T-helper 9 cell (primary cell): ENCODE results near the gene STX3.
A peak's percentile ranks its signal among the peaks of the same experiment; 100 is the strongest.
"Not testable (repeated sequence)": the region's sequence is repeated elsewhere in the genome, so short reads cannot be mapped to it uniquely, and the experiment has no call there.

Experiments used
- DNase-seq: peaks from one replicate; pipeline ENCODE4 v3.0.0-alpha.2; 2020

Gene STX3

GRCh38 chr11:59794417-59794816, 39.2 kb downstream of the STX3 start:
- DNase-seq = no peak

GRCh38 chr11:59800390-59801025, 45.3 kb downstream of the STX3 start:
- DNase-seq = no peak

- DNase-seq = no peak
Observed at GRCh38 chr11:59801160-59801706, 46.1 kb downstream of the STX3 start.

- DNase-seq = no peak
Observed at GRCh38 chr11:59801981-59802638, 46.9 kb downstream of the STX3 start.

GRCh38 chr11:59802639-59803176, 47.5 kb downstream of the STX3 start:
- DNase-seq = peak; percentile 18

GRCh38 chr11:59804061-59804460, 48.9 kb downstream of the STX3 start:
- DNase-seq = no peak

- DNase-seq = no peak
Observed at GRCh38 chr11:59807047-59807610, 52.0 kb downstream of the STX3 start.

GRCh38 chr11:59810189-59810910, 55.2 kb downstream of the STX3 start, which contains the start of gene MRPL16:
Gene MRPL16, minus strand, starts transcription at chr11:59810778. Its CDS starts 120 bp downstream, at chr11:59810658.
- peak; percentile 83 for DNase-seq

GRCh38 chr11:59810911-59811259, 55.7 kb downstream of the STX3 start:
- DNase-seq = no peak

- no peak for DNase-seq
Observed at GRCh38 chr11:59812220-59812619, 57.0 kb downstream of the STX3 start.

- no peak for DNase-seq
Observed at GRCh38 chr11:59813364-59813763, 58.2 kb downstream of the STX3 start.

GRCh38 chr11:59814021-59814420, 58.8 kb downstream of the STX3 start:
- no peak for DNase-seq

- DNase-seq = no peak
Observed at GRCh38 chr11:59815754-59816153, 60.6 kb downstream of the STX3 start.

GRCh38 chr11:59816434-59816833, 61.3 kb downstream of the STX3 start:
- DNase-seq = not testable (repeated sequence)

GRCh38 chr11:59818572-59818971, 63.4 kb downstream of the STX3 start:
- DNase-seq = no peak

GRCh38 chr11:59822989-59823566, 67.9 kb downstream of the STX3 start:
- peak; percentile 2 for DNase-seq

GRCh38 chr11:59829358-59829757, 74.2 kb downstream of the STX3 start:
- DNase-seq = no peak

- DNase-seq = no peak
Observed at GRCh38 chr11:59833602-59834001, 78.4 kb downstream of the STX3 start.

GRCh38 chr11:59839615-59840014, 84.4 kb downstream of the STX3 start:
- no peak for DNase-seq

- no peak for DNase-seq
Observed at GRCh38 chr11:59841514-59841913, 86.3 kb downstream of the STX3 start.

- no peak for DNase-seq
Observed at GRCh38 chr11:59842316-59842715, 87.1 kb downstream of the STX3 start.

- no peak for DNase-seq
Observed at GRCh38 chr11:59845399-59845798, 90.2 kb downstream of the STX3 start, which contains the start of gene CBLIF. Gene CBLIF, minus strand, starts transcription at chr11:59845499. Its CDS starts 46 bp downstream, at chr11:59845453.

GRCh38 chr11:59846556-59846955, 91.4 kb downstream of the STX3 start:
- DNase-seq = no peak
